Osteoblast (primary cell): ENCODE results near the gene ERCC6L2. TPM values are rescaled to one million over a fixed set of nuclear protein-coding genes. Genes with fewer than 3 reads are reported as not detected.

ENCODE experiments used
- DNase-seq: peaks from one replicate; pipeline ENCODE4 v3.0.0; 2011; ENCODE audit warnings: low spot score, mixed read lengths; ENCODE audit not compliant: insufficient read length; ENCODE audit errors: missing footprints
- H2AFZ ChIP-seq: 2 replicates; pipeline ENCODE4 v1.6.0; 2011; ENCODE audit warnings: mild to moderate bottlenecking, low read length
- H3K27ac ChIP-seq: 2 replicates; pipeline ENCODE4 v1.5.1; 2011; ENCODE audit warnings: mild to moderate bottlenecking, low read depth, low read length, moderate library complexity
- H3K27me3 ChIP-seq: 2 replicates; pipeline ENCODE4 v1.6.0; 2012; ENCODE audit warnings: mild to moderate bottlenecking, control low read depth, inconsistent platforms, low read length, moderate library complexity; ENCODE audit not compliant: insufficient read depth
- H3K36me3 ChIP-seq: 2 replicates; pipeline ENCODE4 v1.5.1; 2011; ENCODE audit warnings: mild to moderate bottlenecking, low read length, control low read depth, moderate library complexity; ENCODE audit not compliant: insufficient read depth
- H3K4me1 ChIP-seq: 2 replicates; pipeline ENCODE4 v1.5.1; 2011; ENCODE audit warnings: mild to moderate bottlenecking, low read length, control low read depth, moderate library complexity; ENCODE audit not compliant: insufficient read depth
- H3K4me2 ChIP-seq: 2 replicates; pipeline ENCODE4 v1.6.0; 2011; ENCODE audit warnings: mild to moderate bottlenecking, low read length; ENCODE audit not compliant: insufficient read depth
- H3K4me3 ChIP-seq: fragments of 200-600 bp; sonication (generic); 3 replicates; pipeline ENCODE4 v1.5.1; 2012; ENCODE audit warnings: mild to moderate bottlenecking, low read length, inconsistent platforms; ENCODE audit not compliant: insufficient read depth
- H3K79me2 ChIP-seq: 2 replicates; pipeline ENCODE4 v1.6.0; 2012; ENCODE audit warnings: mild to moderate bottlenecking, low read length, control low read depth, inconsistent platforms; ENCODE audit not compliant: insufficient read depth
- H3K9me3 ChIP-seq: 2 replicates; pipeline ENCODE4 v1.5.1; 2011; ENCODE audit warnings: low read depth, low read length, control low read depth
- H4K20me1 ChIP-seq: 2 replicates; pipeline ENCODE4 v1.6.0; 2012; ENCODE audit warnings: mild to moderate bottlenecking, low read length, control low read depth; ENCODE audit not compliant: insufficient read depth
- total RNA-seq: library from RNA; depleted of rRNA; stranded (reverse); fragments of >200 nt; gene quantifications from 2 replicates; pipeline ENCODE4 v1.2.3, GENCODE V29; 2012
- TF ChIP-seq, protein P1 (sequence below): IDR thresholded peaks from 2 replicates; pipeline ENCODE4 v1.5.1; 2011; ENCODE audit warnings: mild to moderate bottlenecking, low read depth, low read length, moderate library complexity; ENCODE audit errors: extremely low read depth

The ERCC6L2 gene
- total RNA-seq, 1 donor, result 77.8 TPM

DNA sequence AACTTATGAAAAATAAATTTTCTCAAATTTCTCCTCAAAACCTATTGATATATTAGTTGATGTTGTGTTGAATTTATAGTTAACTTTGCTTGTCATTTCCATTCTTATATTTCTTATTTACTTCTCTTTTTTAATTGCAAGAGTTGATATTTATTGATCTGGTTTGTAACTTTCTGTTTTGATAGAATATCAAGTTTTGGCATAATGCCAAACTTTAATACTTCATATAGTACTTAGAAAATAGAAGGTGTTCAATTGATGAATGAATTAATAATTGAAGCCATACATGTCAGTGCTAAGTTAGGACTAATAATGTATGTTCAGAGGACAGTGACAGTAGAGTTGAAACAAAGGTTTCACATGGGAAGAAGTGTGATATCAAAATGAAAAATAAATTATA lies 27.9 kb downstream of the ERCC6L2 start:
- TF ChIP-seq, protein P1, sequence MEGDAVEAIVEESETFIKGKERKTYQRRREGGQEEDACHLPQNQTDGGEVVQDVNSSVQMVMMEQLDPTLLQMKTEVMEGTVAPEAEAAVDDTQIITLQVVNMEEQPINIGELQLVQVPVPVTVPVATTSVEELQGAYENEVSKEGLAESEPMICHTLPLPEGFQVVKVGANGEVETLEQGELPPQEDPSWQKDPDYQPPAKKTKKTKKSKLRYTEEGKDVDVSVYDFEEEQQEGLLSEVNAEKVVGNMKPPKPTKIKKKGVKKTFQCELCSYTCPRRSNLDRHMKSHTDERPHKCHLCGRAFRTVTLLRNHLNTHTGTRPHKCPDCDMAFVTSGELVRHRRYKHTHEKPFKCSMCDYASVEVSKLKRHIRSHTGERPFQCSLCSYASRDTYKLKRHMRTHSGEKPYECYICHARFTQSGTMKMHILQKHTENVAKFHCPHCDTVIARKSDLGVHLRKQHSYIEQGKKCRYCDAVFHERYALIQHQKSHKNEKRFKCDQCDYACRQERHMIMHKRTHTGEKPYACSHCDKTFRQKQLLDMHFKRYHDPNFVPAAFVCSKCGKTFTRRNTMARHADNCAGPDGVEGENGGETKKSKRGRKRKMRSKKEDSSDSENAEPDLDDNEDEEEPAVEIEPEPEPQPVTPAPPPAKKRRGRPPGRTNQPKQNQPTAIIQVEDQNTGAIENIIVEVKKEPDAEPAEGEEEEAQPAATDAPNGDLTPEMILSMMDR, result no peak
- Histone ChIP-seq H3K4me3 (no peak overlapping the region), H4K20me1 (no peaks in the 10 kb centered on the region), H3K4me2 (no peak overlapping the region), H3K9me3 (no peaks in the 10 kb centered on the region), H2AFZ (no peak overlapping the region), H3K27me3 (no peaks in the 10 kb centered on the region), H3K79me2 (peaks cover 5% of the 10 kb centered on the region), H3K27ac (no peak overlapping the region), H3K4me1 (no peaks in the 10 kb centered on the region), H3K36me3 (peaks cover 6% of the 10 kb centered on the region)
- no peak for DNase-seq

DNA sequence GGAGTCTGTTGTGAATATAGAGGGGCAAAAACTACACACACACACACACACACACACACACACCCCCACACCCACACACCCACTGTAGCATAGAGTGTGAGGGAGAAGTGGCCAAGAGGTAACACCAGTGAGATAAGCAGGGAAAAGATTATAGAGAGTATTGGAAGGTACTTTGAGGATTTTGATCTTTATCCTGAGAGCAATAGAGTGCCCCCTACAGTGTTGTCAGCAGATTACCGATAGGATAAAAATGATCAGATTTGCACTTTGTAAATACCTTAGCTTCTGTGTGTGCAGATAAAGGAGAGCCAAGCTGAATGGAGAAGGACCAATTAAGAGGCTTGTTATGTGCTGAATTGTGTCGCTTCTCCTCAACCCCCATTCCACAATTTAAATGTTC lies 32.3 kb downstream of the ERCC6L2 start:
- H3K27ac ChIP-seq, result no peak overlapping the region
- no peak overlapping the region for H3K4me2 ChIP-seq
- H3K4me1 ChIP-seq, result no peaks in the 10 kb centered on the region
- no peaks in the 10 kb centered on the region for H4K20me1 ChIP-seq
- no peak overlapping the region for H3K4me3 ChIP-seq
- no peak for DNase-seq
- peaks cover 6% of the 10 kb centered on the region for H3K36me3 ChIP-seq
- peaks cover 14% of the 10 kb centered on the region for H3K79me2 ChIP-seq
- TF ChIP-seq, protein P1, result peak; percentile 29
- no peaks in the 10 kb centered on the region for H3K9me3 ChIP-seq
- H3K27me3 ChIP-seq, result no peaks in the 10 kb centered on the region
- no peak overlapping the region for H2AFZ ChIP-seq

DNA sequence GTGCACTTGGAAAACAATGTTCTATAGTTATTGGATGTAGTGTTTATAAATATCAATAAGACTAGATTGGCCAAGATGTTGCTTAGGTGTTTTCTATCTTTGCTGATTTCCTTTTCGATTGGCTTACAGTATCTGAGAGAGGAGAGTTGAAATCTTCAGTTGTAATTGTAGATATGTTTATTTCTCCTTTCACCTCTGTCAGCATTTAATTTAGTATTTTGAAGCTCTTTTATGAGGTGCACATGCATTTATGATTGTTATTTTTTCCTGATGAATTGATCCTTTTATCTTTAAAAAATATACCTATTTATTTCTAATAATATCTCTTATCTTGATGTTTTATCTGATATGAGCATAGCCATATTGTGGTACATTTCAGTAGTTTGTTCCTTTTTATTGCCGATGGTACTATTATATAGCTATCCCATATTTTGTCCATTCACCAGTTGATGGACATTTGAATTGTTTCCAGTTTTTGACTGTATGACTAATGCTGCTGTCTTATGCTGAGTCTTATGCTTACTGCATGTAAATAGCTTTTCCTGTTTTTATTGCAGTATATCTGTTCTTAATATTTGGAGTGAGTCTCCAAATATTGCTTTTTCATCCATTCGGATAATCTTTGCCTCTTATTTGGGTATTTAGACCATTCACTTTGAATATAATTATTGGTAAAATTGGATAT lies 34.7 kb downstream of the ERCC6L2 start:
- no peak for DNase-seq

DNA sequence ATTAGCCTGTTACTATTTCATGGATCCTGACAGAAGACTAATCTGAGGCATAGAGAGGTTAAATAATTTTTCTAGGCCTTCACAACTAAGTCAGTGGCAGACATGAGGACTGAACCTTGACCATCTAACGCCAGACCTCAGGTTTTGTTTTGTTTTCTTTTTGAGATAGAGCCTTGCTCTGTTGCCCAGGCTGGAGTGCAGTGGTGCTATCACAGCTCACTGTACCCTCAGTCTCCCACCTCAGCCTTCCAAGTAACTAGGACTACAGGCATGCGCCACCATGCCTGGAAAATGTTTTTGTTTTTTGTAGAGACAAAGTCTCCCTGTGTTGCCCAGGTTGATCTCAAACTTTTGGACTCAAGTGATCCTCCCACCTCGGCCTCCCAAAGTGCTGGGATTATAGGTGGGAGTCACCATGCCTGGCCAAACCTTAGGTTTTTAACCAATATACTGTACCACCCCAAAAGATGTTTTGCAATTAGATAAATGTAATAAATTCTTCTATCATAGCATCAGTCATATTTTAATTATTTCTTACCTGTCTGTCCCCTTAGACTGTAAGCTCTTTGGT lies 35.4 kb downstream of the ERCC6L2 start:
- Histone ChIP-seq H3K4me1 (no peaks in the 10 kb centered on the region), H3K36me3 (peaks cover 10% of the 10 kb centered on the region), H2AFZ (no peak overlapping the region), H3K9me3 (no peaks in the 10 kb centered on the region), H3K27ac (no peak overlapping the region), H3K4me3 (no peak overlapping the region), H4K20me1 (no peaks in the 10 kb centered on the region), H3K4me2 (no peak overlapping the region), H3K27me3 (no peaks in the 10 kb centered on the region), H3K79me2 (peaks cover 17% of the 10 kb centered on the region)
- TF ChIP-seq, protein P1, result no peak
- no peak for DNase-seq

More for the DNA sequence above, 34.7 kb downstream of the ERCC6L2 start:
- Histone ChIP-seq H3K36me3 (peaks cover 6% of the 10 kb centered on the region), H3K4me1 (no peaks in the 10 kb centered on the region), H3K9me3 (no peaks in the 10 kb centered on the region), H3K27ac (no peak overlapping the region), H3K79me2 (peaks cover 17% of the 10 kb centered on the region), H3K4me2 (no peak overlapping the region), H3K27me3 (no peaks in the 10 kb centered on the region), H3K4me3 (no peak overlapping the region), H2AFZ (no peak overlapping the region), H4K20me1 (no peaks in the 10 kb centered on the region)
- TF ChIP-seq, protein P1, result no peak
